ENCODE data around the gene ECI1. TPM values are rescaled to one million over a fixed set of nuclear protein-coding genes. Genes with fewer than 3 reads are reported as not detected.

Gene ECI1
- total RNA-seq, 1 donor from 2014 or later = 50.4 TPM

- no peaks in the 10 kb centered on the region for H3K9me3 ChIP-seq
- DNase-seq = no peak
- H3K36me3 ChIP-seq = peaks cover 38% of the 10 kb centered on the region
- intact Hi-C loops (cut with DNase I) = no loop called here
- no peak overlapping the region for H3K4me3 ChIP-seq
- TF ChIP-seq CTCF (IDR thresholded peaks at IDR 0.05) = no peak
- H3K4me1 ChIP-seq = peaks cover 20% of the 10 kb centered on the region
- ATAC-seq = no peak
- no peaks in the 10 kb centered on the region for H3K27me3 ChIP-seq (ENCODE audit: low read depth)
- H3K27ac ChIP-seq = no peak overlapping the region
Observed at GRCh38 chr16:2226918-2227317, 24.5 kb downstream of the ECI1 start.

- Histone ChIP-seq H3K36me3 (peaks cover 32% of the 10 kb centered on the region), H3K4me3 (no peak overlapping the region), H3K27ac (no peak overlapping the region), H3K9me3 (no peaks in the 10 kb centered on the region), H3K27me3 (ENCODE audit: low read depth) (no peaks in the 10 kb centered on the region), H3K4me1 (peaks cover 20% of the 10 kb centered on the region)
- TF ChIP-seq CTCF (IDR thresholded peaks at IDR 0.05) = no peak
- ATAC-seq = no peak
- intact Hi-C loops (cut with DNase I) = no loop called here
- DNase-seq = no peak
Observed at GRCh38 chr16:2226245-2226793, 25.1 kb downstream of the ECI1 start.

GRCh38 chr16:2223942-2224486, 27.4 kb downstream of the ECI1 start:
- TF ChIP-seq CTCF (IDR thresholded peaks at IDR 0.05) = no peak
- Histone ChIP-seq H3K36me3 (peaks cover 12% of the 10 kb centered on the region), H3K27me3 (ENCODE audit: low read depth) (no peaks in the 10 kb centered on the region), H3K27ac (peak overlapping the region; percentile 91), H3K4me3 (peak overlapping the region; percentile 99), H3K9me3 (no peaks in the 10 kb centered on the region), H3K4me1 (peaks cover 20% of the 10 kb centered on the region)
- intact Hi-C loops (cut with DNase I) = no loop called here
- ATAC-seq = peak; percentile 62 to 69
- DNase-seq = peak; percentile 69

- Histone ChIP-seq H3K4me3 (peak within 1 kb of the TSS; percentile 99), H3K4me1 (peaks cover 20% of the 10 kb centered on the region), H3K9me3 (no peaks in the 10 kb centered on the region), H3K27me3 (ENCODE audit: low read depth) (no peaks in the 10 kb centered on the region), H3K27ac (peak within 1 kb of the TSS; percentile 91), H3K36me3 (peaks cover 5% of the 10 kb centered on the region)
- intact Hi-C loops (cut with DNase I) = no loop called here
- no peak for TF ChIP-seq CTCF (IDR thresholded peaks at IDR 0.05)
- ATAC-seq (peak; percentile 99 to 100), DNase-seq (peak; percentile 100)
Observed at GRCh38 chr16:2223221-2223941, 28.0 kb downstream of the ECI1 start, which contains the start of gene E4F1. Gene E4F1, plus strand, starts transcription at chr16:2223591. Its CDS starts 23 bp downstream, at chr16:2223614.

GRCh38 chr16:2216330-2216729, 35.1 kb downstream of the ECI1 start:
- no peak for ATAC-seq
- no peak for DNase-seq
- Histone ChIP-seq H3K9me3 (no peaks in the 10 kb centered on the region), H3K36me3 (peaks cover 6% of the 10 kb centered on the region), H3K4me3 (no peak overlapping the region), H3K4me1 (peaks cover 24% of the 10 kb centered on the region), H3K27me3 (ENCODE audit: low read depth) (no peaks in the 10 kb centered on the region), H3K27ac (no peak overlapping the region)
- intact Hi-C loops (cut with DNase I) = no loop called here
- TF ChIP-seq CTCF (IDR thresholded peaks at IDR 0.05) = no peak
